Caco-2 (cell line): ENCODE measurements around the gene PAPPA2. TPM values are rescaled to one million over a fixed set of nuclear protein-coding genes. Genes with fewer than 3 reads are reported as not detected.
"Not testable (repeated sequence)": the region's sequence is repeated elsewhere in the genome, so short reads cannot be mapped to it uniquely, and the experiment has no call there.

Experiments
- BruUV-seq: library from RNA; stranded (reverse); fragments of 400-500 nt; replicated peaks from 2 replicates; lab custom pipeline; 2021; lab: Mats Ljungman, UMichigan
- CTCF ChIA-PET: fragments of 300-600 bp; sonication (Branson Sonifier 250); formaldehyde crosslinking; loops from one replicate; lab custom pipeline; 2022; ENCODE audit warnings: antibody characterized with exemption; lab: Charles Lee
- POLR2A ChIA-PET: fragments of 300-600 bp; sonication (Branson Sonifier 250); formaldehyde crosslinking; loops from one replicate; lab custom pipeline; 2022; ENCODE audit warnings: antibody characterized with exemption; lab: Charles Lee
- DNase-seq, 2 experiments: peaks; one replicate each; pipeline versions ENCODE4 v3.0.0 to v3.0.0-alpha.2; 2020 to 2022
- H3K27me3 ChIP-seq: replicated peaks from 2 replicates; pipeline ENCODE4 v1.6.0; 2011; ENCODE audit warnings: low read length; ENCODE audit not compliant: control insufficient read depth, insufficient read depth
- H3K36me3 ChIP-seq: 2 replicates; pipeline ENCODE4 v1.5.1; 2011; ENCODE audit warnings: low read length; ENCODE audit not compliant: control insufficient read depth, insufficient read depth
- H3K4me1 ChIP-seq: fragments of 250-450 bp; sonication (Bioruptor Pico); 2 replicates; pipeline ENCODE4 v1.5.1; 2020; ENCODE audit warnings: mild to moderate bottlenecking
- H3K4me3 ChIP-seq: 2 replicates; pipeline ENCODE4 v1.5.1; 2011; ENCODE audit warnings: low read depth, mild to moderate bottlenecking, control low read depth, low read length
- H3K9me3 ChIP-seq: fragments of 250-450 bp; sonication (Bioruptor Pico); 2 replicates; pipeline ENCODE4 v1.5.1; 2020; ENCODE audit warnings: mild to moderate bottlenecking, moderate library complexity
- H3K27ac Mint-ChIP-seq: one replicate; pipeline ENCODE4 v1.8.0; 2022; ENCODE audit warnings: mixed read lengths; ENCODE audit not compliant: unreplicated experiment
- H3K27me3 Mint-ChIP-seq: one replicate; pipeline ENCODE4 v1.8.0; 2022; ENCODE audit warnings: mixed read lengths; ENCODE audit not compliant: insufficient read depth, unreplicated experiment
- H3K36me3 Mint-ChIP-seq: one replicate; pipeline ENCODE4 v1.8.0; 2022; ENCODE audit warnings: mild to moderate bottlenecking, mixed read lengths; ENCODE audit not compliant: insufficient read depth, unreplicated experiment
- H3K4me1 Mint-ChIP-seq: one replicate; pipeline ENCODE4 v1.8.0; 2022; ENCODE audit warnings: low read depth, mixed read lengths; ENCODE audit not compliant: unreplicated experiment
- H3K4me3 Mint-ChIP-seq: one replicate; pipeline ENCODE4 v1.8.0; 2022; ENCODE audit warnings: mild to moderate bottlenecking, moderate library complexity, mixed read lengths; ENCODE audit not compliant: unreplicated experiment
- H3K9me3 Mint-ChIP-seq: one replicate; pipeline ENCODE4 v1.8.0; 2022; ENCODE audit warnings: mixed read lengths; ENCODE audit not compliant: unreplicated experiment
- CTCF ChIP-seq, 2 experiments: fragments of 200-600 bp in 1 of 2; IDR thresholded peaks; 1 replicate in 1 of 2; 2 replicates in 1 of 2; pipeline versions ENCODE4 v1.5.1 to v1.8.0; 2011 to 2022; ENCODE audit warnings: antibody characterized with exemption in 1 of 2, control low read depth in 1 of 2, inconsistent platforms in 1 of 2, low read depth in 1 of 2, low read length in 1 of 2, mild to moderate bottlenecking in 1 of 2, moderate library complexity in 1 of 2; ENCODE audit not compliant: insufficient read depth in 1 of 2, severe bottlenecking in 1 of 2, unreplicated experiment in 1 of 2
- intact Hi-C: fragments of 100-400 bp; cut with micrococcal nuclease; formaldehyde crosslinking; loops from one replicate; pipeline ENCODE4 v1.10.0; 2022; ENCODE audit not compliant: unreplicated experiment
- total RNA-seq: library from RNA; stranded (reverse); gene quantifications from 2 replicates; pipeline ENCODE4 v1.2.3, GENCODE V29; 2022

The PAPPA2 gene
- total RNA-seq, 1 experiment from 2014 or later, result 0.18 TPM

- TF ChIP-seq CTCF (IDR thresholded peaks at IDR 0.05; ENCODE audit: insufficient read depth in 1 of 2, low read depth in 1 of 2, low read length in 1 of 2, severe bottlenecking in 1 of 2, unreplicated experiment in 1 of 2), result no peak
- H3K9me3 Mint-ChIP-seq, result peaks cover 12% of the 10 kb centered on the region
- no TSS peak for BruUV-seq
- no peaks in the 10 kb centered on the region for H3K27me3 Mint-ChIP-seq
- no peak overlapping the region for H3K27ac Mint-ChIP-seq
- H3K4me1 ChIP-seq, result no peaks in the 10 kb centered on the region
- POLR2A ChIA-PET, result no interaction called here
- no peaks in the 10 kb centered on the region for H3K36me3 ChIP-seq
- CTCF ChIA-PET, result interaction anchor here (0.6 kb wide), 1 partner anchor 462 kb away, joined by 3 read pairs; no protein-coding TSS in a partner anchor
- H3K4me3 Mint-ChIP-seq, result no peak overlapping the region
- H3K36me3 Mint-ChIP-seq, result no peaks in the 10 kb centered on the region
- DNase-seq, result no peak
- no peaks in the 10 kb centered on the region for H3K4me1 Mint-ChIP-seq
- H3K4me3 ChIP-seq, result no peak overlapping the region
- intact Hi-C loops, result no loop called here
- H3K9me3 ChIP-seq, result no peaks in the 10 kb centered on the region
- no peaks in the 10 kb centered on the region for H3K27me3 ChIP-seq
Observed at GRCh38 chr1:176450526-176450925, 12.4 kb upstream of the PAPPA2 start.

DNA sequence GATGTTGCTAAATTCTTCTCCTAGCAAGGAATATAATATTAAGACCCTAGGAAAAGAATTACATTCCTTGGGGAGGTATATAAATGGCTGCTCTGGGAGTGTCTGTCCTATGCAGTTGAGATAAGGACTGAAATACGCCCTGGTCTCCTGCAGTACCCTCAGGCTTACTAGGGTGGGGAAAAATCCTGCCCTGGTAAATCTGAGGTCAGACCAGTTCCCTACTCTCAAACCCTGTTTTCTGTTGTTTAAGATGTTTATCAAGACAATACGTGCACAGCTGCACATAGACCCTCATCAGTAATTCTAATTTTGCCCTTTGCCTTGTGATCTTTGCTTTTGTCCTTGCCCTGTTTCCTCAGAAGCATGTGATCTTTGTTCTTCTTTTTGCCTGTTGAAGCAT is 11.2 kb upstream of the PAPPA2 start:
- H3K27me3 ChIP-seq, H3K4me3 Mint-ChIP-seq, H3K27me3 Mint-ChIP-seq, DNase-seq, H3K27ac Mint-ChIP-seq, BruUV-seq, H3K9me3 ChIP-seq, intact Hi-C loops, H3K4me3 ChIP-seq, H3K36me3 Mint-ChIP-seq, H3K4me1 ChIP-seq, H3K4me1 Mint-ChIP-seq, POLR2A ChIA-PET, CTCF ChIA-PET, H3K36me3 ChIP-seq: not testable (repeated sequence)
- H3K9me3 Mint-ChIP-seq, result peaks cover 12% of the 10 kb centered on the region

DNA sequence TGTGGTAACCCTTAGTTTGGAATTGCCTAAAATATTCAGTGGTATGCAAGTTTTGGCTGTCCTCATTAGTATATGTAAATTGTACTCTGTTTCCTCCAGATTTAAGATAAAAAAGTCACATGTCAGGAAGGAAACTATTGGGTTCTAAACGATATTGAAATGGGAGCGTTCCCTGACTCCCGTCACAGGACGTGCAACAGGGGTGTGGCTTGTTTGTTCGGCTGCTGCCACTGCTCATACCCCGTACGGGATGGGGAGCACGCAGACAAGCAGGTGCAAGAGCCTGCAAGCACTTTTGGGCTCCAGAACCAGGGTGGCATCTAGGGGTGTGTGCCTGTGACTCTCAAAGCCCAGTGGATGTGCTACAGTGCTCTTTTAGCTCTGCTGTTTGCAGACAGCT is 6.2 kb upstream of the PAPPA2 start:
- Histone ChIP-seq H3K4me3 (no peak overlapping the region), H3K36me3 (no peaks in the 10 kb centered on the region), H3K9me3 (no peaks in the 10 kb centered on the region), H3K4me1 (no peaks in the 10 kb centered on the region), H3K27me3 (no peaks in the 10 kb centered on the region)
- BruUV-seq, result no TSS peak
- intact Hi-C loops, result no loop called here
- no peak overlapping the region for H3K27ac Mint-ChIP-seq
- H3K9me3 Mint-ChIP-seq, result peaks cover 8% of the 10 kb centered on the region
- no peaks in the 10 kb centered on the region for H3K27me3 Mint-ChIP-seq
- no peak for DNase-seq
- ChIA-PET CTCF (no interaction called here), POLR2A (no interaction called here)
- TF ChIP-seq CTCF (IDR thresholded peaks at IDR 0.05; ENCODE audit: insufficient read depth in 1 of 2, low read depth in 1 of 2, low read length in 1 of 2, severe bottlenecking in 1 of 2, unreplicated experiment in 1 of 2), result no peak
- no peaks in the 10 kb centered on the region for H3K36me3 Mint-ChIP-seq
- no peak overlapping the region for H3K4me3 Mint-ChIP-seq
- no peaks in the 10 kb centered on the region for H3K4me1 Mint-ChIP-seq
